Sigmoid colon (tissue), 4 donors: ENCODE results near the gene MAGI2.

ENCODE experiments used
- CTCF ChIP-seq, 4 experiments: fragments of 450-650 bp in 3 of 4; fragments of 200-600 bp in 1 of 4; IDR thresholded peaks; one replicate each; pipeline ENCODE4 v1.5.1; 2016 to 2019; ENCODE audit warnings: antibody characterized with exemption in 4 of 4, mild to moderate bottlenecking in 3 of 4, moderate library complexity in 2 of 4
- EP300 ChIP-seq, 4 donors: sonication (generic); formaldehyde crosslinking; IDR thresholded peaks; one replicate each; pipeline ENCODE4 v1.6.1; 2017; ENCODE audit warnings: antibody characterized with exemption in 4 of 4
- POLR2A ChIP-seq, 2 donors: fragments of 450-650 bp; IDR thresholded peaks; one replicate each; pipeline ENCODE4 v1.6.1; 2016; ENCODE audit warnings: antibody characterized with exemption in 2 of 2, mild to moderate bottlenecking in 2 of 2, moderate library complexity in 2 of 2

DNA sequence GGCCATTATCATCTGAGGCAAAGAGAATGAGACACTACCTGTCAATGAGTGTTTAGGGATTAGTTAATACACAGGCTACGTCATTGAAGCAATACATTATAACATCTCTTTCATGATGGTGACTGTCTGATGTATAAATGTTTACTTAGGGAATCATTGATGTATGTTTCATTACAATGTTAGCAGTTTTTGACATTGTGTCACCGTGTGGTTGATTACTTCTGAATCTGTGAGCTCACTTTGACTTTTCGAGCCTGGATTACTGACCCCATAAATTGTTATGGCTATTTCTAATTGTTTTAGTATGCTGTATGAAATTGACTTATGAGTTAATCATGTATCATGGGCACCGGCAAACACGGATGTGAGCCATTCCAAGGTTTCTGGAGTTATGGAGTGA, 494.0 kb downstream of the MAGI2 start:
- TF ChIP-seq EP300 (IDR thresholded peaks at IDR 0.05) (no peak), POLR2A (IDR thresholded peaks at IDR 0.05) (no peak), CTCF (IDR thresholded peaks at IDR 0.05) (no peak)
